Right lobe of liver (tissue), 4 donors: ENCODE data around the gene KL.

Source experiments
- CTCF ChIP-seq, 4 donors: fragments of 200-600 bp in 3 of 4; fragments of 450-650 bp in 1 of 4; IDR thresholded peaks; one replicate each; pipeline versions ENCODE4 v1.5.1 to v1.8.0; 2016 to 2022; ENCODE audit warnings: antibody characterized with exemption in 4 of 4, mild to moderate bottlenecking in 2 of 4
- POLR2A ChIP-seq: fragments of 450-650 bp; IDR thresholded peaks from one replicate; pipeline ENCODE4 v1.6.1; 2017; ENCODE audit warnings: antibody characterized with exemption, mild to moderate bottlenecking
- donor health status: DM: no; HTN: no; CAD: no.
- donor health status: DM: no; HTN: no; CAD: no.
- donor health status: DM: no; HTN: yes; CAD: no.

- TF ChIP-seq CTCF (IDR thresholded peaks at IDR 0.05) (no peak), POLR2A (no peak)
Observed at GRCh38 chr13:33081666-33082065, 65.4 kb downstream of the KL start.
